Measurements from ENCODE around the gene OSTC. TPM values are rescaled to one million over a fixed set of nuclear protein-coding genes. Genes with fewer than 3 reads are reported as not detected.
A peak's percentile ranks its signal among the peaks of the same experiment; 100 is the strongest.

OSTC gene
- total and polyA plus RNA-seq, 9 of the 15 experiments (the other 6 are each of a cell fraction or from before 2014, with no cell fraction given) = 112 to 966 (median 235) TPM

DNA sequence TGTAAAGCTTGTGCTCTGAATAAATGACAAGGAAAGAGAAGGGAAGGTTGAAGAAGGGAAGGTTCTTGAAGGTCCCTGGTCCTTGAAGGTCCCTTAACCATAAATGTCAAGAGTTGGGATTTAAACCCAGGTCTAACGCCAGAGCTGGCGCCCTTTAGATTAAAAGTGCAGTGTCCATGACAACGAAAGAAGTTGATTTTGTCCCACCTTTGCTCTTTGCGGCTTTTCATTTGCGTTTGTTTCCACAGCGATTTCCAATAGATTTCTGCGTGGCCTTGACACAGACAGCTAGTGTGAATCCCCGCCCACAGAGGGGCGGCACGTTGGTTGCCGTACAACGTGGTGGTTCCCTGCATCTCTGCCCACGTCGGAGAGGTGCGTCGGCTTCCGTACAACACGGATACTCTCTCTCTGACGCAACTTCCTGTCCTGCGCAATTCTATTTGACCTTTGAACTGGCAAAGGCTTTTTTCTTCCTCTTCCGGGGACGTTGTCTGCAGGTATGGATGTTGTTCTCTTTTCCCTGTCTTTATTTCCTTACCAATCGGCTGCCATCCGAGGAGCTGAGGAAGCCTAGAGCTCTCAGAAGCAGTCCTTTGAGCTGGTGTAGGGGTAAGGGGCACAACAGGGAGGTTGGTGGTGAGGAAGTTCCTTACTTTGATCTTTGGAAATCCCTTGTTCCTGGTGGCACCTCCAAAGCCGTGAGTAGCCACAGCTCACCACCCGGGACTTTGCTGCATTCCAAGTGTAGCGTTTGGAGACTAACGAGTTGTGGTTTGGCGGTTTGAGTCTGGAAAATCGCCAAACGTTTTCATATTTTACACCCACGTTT lies 30.1 kb upstream of the OSTC start, which contains the start of gene RPL34:
RPL34 (plus strand) TSS at position 476 of the 832 bp plus-strand sequence. CDS start 1,384 bp downstream, outside the sequence.
- WGBS (ENCODE audit: insufficient coverage, low coverage, missing lambda C conversion rate) = under 1% methylated on average over 32 of the region's 32 CpGs
- peak; percentile 98 for ATAC-seq
- intact Hi-C loops (cut with micrococcal nuclease) (no loop called here), in situ Hi-C loops (cut with MboI) (no loop called here)
- peak; percentile 87 to 99 (median 90) for DNase-seq (ENCODE audit: extremely low read depth in 1 of 4, low spot score in 3 of 4)
- Histone ChIP-seq H3K9ac (ENCODE audit: insufficient read depth in 1 of 2, low read depth in 2 of 2, low read length in 2 of 2) (peak within 1 kb of the TSS; percentile 93 to 98), H3K4me2 (ENCODE audit: insufficient read depth, low read length) (peak within 1 kb of the TSS; percentile 96), H3K36me3 (ENCODE audit: control insufficient read depth, insufficient read depth, low read length) (peaks cover 47% of the 10 kb centered on the region), H3K9me1 (ENCODE audit: control insufficient read depth, insufficient read depth, low read length) (no peaks in the 10 kb centered on the region), H3K4me3 (peak within 1 kb of the TSS; percentile 82), H2AFZ (ENCODE audit: low read depth, low read length) (peak within 1 kb of the TSS; percentile 94), H3K9me3 (replicated peaks; ENCODE audit: control insufficient read depth, insufficient read depth, low read depth, low read length) (no peaks in the 10 kb centered on the region), H3K79me2 (ENCODE audit: control insufficient read depth, insufficient read depth, low read length) (peaks cover 62% of the 10 kb centered on the region), H3K27me3 (ENCODE audit: control insufficient read depth in 2 of 2, insufficient read depth in 2 of 2, low read length in 2 of 2) (no peaks in the 10 kb centered on the region), H3K4me1 (replicated peaks in 1 of 2; ENCODE audit: control insufficient read depth in 2 of 2, insufficient read depth in 2 of 2, low read length in 2 of 2) (peaks cover 13 to 28% of the 10 kb centered on the region in 2 experiments; a peak in 4 of 5 replicates), H3K27ac (ENCODE audit: extremely low read depth, low read depth, low read length) (peak within 1 kb of the TSS; percentile 93), H4K20me1 (replicated peaks; ENCODE audit: control insufficient read depth, insufficient read depth, low read length) (peaks cover 28% of the 10 kb centered on the region)
- no TSS peak for BruUV-seq (replicated peaks)
- ChIA-PET CTCF (ENCODE audit: low intra/inter-chr PET ratio) (no interaction called here), POLR2A (interaction anchor here (0.6 to 1.4 kb wide), 11 partner anchors 9 to 260 kb away, joined by 3 to 10 read pairs (median 3); partner anchors contain the start of gene OSTC)
- FAIRE-seq = peak; percentile 99
- TF ChIP-seq NFYB (IDR thresholded peaks at IDR 0.05; ENCODE audit: extremely low read depth, insufficient read length) (no peak), MEF2D (tag; conservative IDR thresholded peaks at IDR 0.05; ENCODE audit: low read depth) (0 out of 2 replicates have a peak, but pooled peaks have one; percentile 19), BRCA1 (IDR thresholded peaks at IDR 0.05) (no peak), BRCA1 (CRISPR knock-in tag; IDR thresholded peaks at IDR 0.05) (no peak), L3MBTL2 (IDR thresholded peaks at IDR 0.05) (no peak; the same call in 1 of the 2 replicates), JUNB (CRISPR knock-in tag; conservative IDR thresholded peaks at IDR 0.05) (no peak), ZNF174 (CRISPR knock-in tag; IDR thresholded peaks at IDR 0.05) (no peak), XRCC3 (IDR thresholded peaks at IDR 0.05) (no peak), PHF21A (IDR thresholded peaks at IDR 0.05; ENCODE audit: borderline replicate concordance, low read depth) (no peak), ZNF253 (CRISPR knock-in tag; conservative IDR thresholded peaks at IDR 0.05) (no peak), GTF2E2 (tag; IDR thresholded peaks at IDR 0.05) (peak; percentile 93), SMARCB1 (IDR thresholded peaks at IDR 0.05; ENCODE audit: insufficient read length, low read depth) (no peak), ZBTB7A (IDR thresholded peaks at IDR 0.05; ENCODE audit: borderline replicate concordance, control insufficient read depth, low read depth, low read length) (no peak)
- TF ChIP-seq, protein P1, sequence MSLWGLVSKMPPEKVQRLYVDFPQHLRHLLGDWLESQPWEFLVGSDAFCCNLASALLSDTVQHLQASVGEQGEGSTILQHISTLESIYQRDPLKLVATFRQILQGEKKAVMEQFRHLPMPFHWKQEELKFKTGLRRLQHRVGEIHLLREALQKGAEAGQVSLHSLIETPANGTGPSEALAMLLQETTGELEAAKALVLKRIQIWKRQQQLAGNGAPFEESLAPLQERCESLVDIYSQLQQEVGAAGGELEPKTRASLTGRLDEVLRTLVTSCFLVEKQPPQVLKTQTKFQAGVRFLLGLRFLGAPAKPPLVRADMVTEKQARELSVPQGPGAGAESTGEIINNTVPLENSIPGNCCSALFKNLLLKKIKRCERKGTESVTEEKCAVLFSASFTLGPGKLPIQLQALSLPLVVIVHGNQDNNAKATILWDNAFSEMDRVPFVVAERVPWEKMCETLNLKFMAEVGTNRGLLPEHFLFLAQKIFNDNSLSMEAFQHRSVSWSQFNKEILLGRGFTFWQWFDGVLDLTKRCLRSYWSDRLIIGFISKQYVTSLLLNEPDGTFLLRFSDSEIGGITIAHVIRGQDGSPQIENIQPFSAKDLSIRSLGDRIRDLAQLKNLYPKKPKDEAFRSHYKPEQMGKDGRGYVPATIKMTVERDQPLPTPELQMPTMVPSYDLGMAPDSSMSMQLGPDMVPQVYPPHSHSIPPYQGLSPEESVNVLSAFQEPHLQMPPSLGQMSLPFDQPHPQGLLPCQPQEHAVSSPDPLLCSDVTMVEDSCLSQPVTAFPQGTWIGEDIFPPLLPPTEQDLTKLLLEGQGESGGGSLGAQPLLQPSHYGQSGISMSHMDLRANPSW (CRISPR knock-in tag; IDR thresholded peaks at IDR 0.05) = peak; percentile 19; the same call in 1 of the 2 replicates
- TF ChIP-seq, protein P2, sequence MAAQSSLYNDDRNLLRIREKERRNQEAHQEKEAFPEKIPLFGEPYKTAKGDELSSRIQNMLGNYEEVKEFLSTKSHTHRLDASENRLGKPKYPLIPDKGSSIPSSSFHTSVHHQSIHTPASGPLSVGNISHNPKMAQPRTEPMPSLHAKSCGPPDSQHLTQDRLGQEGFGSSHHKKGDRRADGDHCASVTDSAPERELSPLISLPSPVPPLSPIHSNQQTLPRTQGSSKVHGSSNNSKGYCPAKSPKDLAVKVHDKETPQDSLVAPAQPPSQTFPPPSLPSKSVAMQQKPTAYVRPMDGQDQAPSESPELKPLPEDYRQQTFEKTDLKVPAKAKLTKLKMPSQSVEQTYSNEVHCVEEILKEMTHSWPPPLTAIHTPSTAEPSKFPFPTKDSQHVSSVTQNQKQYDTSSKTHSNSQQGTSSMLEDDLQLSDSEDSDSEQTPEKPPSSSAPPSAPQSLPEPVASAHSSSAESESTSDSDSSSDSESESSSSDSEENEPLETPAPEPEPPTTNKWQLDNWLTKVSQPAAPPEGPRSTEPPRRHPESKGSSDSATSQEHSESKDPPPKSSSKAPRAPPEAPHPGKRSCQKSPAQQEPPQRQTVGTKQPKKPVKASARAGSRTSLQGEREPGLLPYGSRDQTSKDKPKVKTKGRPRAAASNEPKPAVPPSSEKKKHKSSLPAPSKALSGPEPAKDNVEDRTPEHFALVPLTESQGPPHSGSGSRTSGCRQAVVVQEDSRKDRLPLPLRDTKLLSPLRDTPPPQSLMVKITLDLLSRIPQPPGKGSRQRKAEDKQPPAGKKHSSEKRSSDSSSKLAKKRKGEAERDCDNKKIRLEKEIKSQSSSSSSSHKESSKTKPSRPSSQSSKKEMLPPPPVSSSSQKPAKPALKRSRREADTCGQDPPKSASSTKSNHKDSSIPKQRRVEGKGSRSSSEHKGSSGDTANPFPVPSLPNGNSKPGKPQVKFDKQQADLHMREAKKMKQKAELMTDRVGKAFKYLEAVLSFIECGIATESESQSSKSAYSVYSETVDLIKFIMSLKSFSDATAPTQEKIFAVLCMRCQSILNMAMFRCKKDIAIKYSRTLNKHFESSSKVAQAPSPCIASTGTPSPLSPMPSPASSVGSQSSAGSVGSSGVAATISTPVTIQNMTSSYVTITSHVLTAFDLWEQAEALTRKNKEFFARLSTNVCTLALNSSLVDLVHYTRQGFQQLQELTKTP (IDR thresholded peaks at IDR 0.05; ENCODE audit: low read depth in 1 of 2, partially characterized antibody in 2 of 2) = peak; percentile 64 to 66
